DMS53 treated with DMSO at 0.1 percent for 48 hours (cell line): Measurements from ENCODE around the gene AMN.
"Not testable (repeated sequence)": the region's sequence is repeated elsewhere in the genome, so short reads cannot be mapped to it uniquely, and the experiment has no call there.

Source experiments
- DNase-seq: peaks from one replicate; lab custom pipeline; 2025; ENCODE audit not compliant: unreplicated experiment; lab: John Stamatoyannopoulos, UW

AMN gene

DNA sequence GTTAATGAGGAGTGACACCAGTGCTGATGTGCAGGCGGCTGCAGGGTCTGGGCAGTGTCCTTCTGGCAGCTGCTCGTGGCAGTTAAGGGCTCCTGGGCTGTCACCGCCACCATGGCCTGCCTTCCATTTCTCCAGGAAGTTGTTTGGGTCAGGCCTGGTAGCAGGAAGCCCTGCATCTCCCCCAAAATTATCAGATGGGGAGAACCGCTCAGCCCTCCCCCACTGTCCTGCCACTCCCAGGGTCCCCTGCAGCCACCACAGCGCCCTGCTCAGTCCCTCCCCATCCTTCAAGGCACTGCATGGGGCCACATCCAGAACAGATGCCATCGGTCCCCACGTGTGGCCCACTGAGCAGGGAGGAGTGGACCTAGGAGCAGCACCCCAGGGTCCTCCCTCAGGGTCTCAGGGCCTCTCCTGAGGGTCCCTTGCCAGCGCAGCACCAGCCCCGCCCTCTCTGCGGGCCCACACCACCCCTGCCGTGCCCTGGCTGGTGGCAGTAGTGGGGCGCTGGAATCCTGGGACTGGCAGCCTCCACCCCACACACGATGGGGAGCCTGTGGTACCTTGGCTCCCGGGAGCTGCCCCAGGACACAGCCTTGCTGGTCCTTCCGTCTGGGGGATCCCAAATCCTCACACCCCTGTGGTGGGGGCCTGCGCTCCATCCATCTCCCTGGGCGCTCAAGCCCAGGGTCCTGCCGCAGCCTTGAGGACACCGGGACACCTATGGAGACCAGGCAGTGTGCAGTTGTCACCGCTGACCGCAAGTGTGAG lies 10.3 kb upstream of the AMN start:
- DNase-seq = no peak

DNA sequence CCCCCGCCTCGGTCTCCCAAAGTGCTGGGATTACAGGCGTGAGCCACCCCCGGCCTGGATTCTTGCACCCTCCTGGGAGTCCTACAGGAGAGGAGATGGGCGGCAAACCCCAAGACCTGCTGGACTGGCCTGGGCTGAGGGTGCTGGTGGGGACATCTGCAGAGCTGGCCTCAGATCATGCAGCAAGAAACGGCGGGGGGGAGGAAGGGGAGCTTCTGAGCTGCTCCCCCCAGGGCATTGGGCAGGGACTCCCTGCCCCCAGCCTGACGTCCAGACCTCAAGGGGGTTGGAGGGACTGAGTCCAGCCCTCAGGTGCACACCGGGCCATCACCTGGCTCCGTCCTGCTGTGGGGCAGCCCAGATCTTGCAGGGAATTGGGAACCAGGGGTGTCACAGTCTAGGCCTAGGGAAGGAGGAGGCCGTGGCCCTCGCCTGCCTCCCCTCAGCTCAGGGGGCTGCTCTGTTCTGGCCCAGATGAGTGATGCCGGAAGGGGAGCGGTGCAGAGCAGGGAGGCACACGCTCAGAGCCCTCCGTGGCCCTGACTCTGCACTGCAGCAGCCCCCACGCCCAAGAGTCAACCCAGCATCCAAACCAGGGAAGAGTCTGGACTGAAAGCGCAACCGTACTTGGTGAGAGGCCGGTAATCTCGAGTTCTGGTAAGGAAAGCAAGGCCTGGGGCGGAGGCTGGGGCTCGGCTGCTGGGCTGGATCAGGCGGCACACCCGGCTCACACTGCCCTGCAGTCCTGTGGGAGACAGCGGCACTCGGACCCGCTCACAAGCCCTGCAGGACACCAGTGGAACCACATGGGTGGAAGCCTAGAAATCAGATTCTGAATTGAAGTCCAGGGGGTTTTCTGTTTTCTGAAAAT lies 8.9 kb upstream of the AMN start:
- DNase-seq = no peak

DNA sequence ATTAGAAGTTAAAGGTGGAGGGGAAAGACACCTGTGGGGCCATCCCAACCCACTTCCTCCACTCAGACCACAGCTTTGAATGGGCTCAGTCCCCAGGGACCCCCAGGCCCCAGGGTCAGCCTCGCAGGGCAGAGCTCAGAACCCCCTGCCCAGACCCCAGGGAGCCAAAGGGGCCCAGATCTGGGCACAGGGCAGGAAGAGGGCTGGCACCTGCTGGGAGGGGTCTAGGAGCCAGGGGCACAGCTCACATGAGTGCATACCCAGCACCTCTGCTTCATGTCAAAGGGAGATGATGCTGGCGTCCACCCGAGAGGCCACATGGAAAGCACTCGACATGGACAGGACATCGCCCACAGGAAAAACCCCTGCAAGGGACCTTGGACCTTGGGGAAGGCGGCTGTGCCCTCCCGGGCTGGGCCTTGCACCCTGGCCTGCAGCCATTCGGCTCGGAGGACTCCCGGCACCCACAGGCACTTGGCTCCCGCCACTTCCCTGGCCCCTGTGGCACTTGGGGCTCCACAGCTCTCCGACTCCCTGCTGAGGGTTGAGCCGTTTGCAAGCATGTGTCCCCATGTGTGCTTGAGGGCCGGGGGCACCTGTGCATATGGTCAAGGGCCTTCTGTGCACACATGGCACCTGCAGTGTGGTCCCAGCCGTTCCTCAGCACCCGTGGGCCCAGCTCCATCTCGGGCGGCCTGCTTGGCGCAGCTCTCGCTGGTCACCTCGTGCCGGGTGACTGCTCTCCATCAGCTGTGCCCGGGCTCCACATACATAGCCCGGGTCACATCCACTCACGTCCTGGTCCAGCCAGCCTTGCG lies 7.8 kb upstream of the AMN start:
- DNase-seq = no peak

DNA sequence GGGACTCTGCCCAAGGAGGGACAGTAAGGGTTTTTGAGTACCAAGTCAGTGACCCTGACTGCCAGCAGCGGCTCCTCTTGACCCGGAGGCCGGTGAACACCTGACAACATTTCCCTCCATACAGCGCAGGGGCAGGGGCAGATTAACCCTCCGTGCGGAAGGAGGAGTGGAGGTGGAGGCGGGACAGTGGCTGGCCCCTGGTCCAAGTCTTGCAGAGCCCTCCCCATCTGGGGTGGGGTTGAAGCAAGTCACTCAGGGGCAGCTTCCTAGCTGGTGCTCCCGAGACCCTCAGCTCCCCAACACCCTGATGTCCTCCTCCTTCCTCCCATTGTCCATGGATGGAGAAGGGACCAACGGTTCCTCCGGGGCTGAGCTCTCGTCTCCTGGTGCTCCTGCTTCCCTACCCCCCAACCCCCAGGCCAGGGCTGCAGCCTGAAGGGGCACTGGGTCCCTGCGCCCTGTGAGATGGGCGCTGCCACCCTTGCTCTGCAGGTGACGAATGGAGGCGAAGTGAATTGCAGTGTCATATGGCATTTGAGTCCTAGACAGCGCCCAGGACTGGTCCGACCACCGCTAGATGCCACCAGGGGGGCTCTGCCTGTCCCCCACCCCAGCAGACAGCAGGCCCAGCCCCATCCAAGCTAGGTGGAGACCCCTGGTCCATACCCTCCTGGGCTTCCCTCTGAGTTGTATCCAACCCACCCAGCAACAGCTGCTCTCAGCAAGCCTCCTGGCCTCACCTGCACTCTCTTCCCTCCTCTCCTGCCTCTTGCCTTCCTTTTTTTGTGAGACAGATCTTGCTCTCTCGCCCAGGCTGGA lies 7.0 kb upstream of the AMN start:
- DNase-seq = no peak

DNA sequence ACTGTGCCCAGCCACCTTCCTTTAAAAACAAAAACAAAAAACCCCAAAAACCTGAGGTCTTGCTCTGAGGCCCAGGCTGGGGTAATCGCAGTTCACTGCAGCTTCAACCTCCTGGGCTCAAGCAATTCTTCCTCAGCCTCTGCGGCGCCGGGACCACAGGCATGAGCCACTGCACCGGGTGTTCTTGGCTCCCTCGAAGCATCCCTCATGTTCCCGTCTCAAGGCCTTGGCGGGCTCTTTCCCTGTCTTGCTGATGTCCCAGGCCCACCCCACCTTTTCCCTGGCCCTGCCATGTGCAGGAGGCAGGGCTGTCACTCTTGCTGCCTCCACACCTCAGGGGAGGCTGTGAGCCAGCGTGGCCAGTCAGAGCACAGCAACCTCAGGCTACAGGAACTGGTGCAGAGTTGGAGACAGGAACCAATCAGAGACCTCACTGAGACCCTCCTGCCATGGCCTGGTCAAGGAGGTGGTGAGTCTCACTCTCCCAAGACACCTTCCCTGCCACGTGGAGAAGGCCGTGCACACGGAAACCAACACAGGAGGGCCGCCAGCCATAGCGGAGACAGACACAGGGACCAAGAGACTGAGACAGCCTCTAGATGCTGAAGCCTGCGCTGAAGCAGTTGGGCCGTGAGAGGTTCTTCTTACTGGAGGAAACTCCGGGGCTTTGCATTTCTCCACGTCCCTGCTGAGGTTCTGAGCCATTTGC lies 6.0 kb upstream of the AMN start:
- DNase-seq = no peak

DNA sequence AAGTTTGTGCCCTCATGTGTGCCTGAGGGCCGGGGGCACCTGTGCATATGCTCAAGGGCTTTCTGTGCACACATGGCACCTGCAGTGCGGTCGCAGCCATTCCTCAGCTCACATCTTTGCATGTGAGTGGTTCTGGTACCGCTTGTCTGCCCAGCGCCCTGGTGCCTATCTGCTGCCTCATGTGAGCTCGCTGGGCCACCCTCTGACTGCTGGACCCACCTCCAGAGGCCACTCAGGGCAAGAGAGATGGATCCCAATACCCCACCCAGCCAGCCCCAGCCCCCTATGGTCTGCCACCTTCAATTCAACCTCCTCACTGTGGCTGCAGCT lies 5.4 kb upstream of the AMN start:
- DNase-seq = no peak

DNA sequence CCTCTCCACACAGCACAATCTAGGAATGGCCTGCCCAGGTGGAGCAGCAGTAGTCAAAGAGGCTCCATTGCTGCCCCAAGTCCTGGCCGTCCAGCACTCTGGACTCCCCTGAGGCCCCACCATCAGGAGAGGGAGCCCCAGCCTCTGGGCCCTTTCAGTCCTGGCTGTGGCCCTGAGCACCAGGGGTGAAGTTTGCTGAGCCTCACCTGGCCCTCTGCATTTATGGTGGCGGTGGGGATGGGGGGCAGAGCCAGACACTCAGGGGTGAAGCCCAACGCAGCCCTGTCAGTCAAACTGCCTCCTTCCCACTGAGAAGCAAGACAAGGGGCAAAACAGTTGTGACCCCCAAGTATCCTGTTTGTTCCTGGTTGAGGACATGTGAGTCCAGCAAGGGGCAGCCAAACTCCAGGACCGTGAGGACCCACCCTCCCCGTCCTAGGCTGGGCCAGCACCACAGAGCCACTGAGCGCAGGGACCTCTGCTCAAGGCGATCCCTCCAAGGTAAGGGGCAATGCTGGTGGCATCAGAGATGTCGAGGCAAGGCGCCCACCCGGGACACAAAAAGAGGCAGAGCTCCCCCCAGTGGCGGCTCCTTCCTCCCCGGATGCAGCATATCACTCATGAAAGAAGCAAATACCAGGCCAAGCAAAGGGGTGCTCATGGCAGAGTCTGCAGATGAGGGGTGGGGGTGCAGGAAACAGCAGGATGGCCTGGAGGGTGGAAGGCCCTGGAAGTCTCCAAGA lies 4.8 kb upstream of the AMN start:
- DNase-seq = no peak

DNA sequence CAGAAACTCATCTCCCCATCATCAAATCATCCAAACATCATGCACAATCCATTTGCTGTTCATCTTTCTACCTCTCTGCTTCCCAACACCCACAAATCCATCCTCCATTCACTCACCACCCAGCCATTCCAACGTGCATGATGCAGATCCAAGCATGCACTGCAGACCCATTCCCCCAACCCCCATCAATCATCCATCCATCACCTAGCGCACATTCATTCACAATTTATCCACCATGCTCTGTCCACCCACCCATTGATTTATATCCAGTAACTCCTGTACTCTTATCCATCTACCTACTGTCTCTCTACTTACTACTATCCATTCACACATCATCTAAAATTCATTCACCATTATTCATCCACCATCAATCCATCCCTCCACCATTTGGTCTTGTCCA lies 4.0 kb upstream of the AMN start:
- no peak for DNase-seq

DNA sequence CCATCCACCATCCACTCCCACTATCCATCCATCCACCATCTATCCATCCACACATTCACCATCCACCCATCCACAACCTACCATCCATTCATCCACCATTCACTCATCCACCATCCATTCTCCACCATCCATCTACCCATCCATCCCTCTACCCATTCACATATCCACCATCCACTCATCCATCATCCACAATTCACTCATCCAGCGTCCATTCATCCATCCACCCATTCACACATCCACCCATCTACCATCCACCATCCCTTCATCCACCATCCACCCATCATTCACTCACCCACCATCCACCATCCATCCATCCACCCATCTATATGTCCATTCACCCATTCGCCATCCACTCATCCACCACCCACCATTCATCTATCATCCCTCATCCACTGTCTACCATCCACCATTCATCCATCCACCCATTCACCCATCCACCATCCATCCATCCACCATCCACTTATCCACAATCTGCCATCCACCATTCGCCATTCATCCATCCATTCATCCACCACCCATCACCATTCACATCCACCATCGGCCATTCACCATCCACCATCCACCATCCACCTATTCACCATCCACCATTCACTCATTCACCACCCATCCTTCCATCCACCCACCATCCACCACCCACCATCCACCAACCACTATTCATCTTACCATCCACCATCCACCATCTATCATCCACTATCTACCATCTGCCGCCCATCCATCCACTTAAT lies 2.0 kb upstream of the AMN start:
- DNase-seq = no peak

DNA sequence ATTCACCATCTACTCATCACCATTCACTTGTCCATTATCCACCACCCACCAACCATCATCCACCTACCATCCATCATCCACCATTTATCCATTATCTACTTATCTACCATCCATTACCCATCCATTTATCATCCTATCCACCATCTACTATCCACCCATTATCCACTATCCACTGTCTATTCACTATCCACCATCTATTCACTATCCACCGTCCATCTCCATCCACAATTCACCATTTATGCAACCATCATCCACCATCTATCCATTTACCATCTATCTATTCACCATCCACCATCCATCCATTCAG lies 1.5 kb upstream of the AMN start:
- DNase-seq = no peak

DNA sequence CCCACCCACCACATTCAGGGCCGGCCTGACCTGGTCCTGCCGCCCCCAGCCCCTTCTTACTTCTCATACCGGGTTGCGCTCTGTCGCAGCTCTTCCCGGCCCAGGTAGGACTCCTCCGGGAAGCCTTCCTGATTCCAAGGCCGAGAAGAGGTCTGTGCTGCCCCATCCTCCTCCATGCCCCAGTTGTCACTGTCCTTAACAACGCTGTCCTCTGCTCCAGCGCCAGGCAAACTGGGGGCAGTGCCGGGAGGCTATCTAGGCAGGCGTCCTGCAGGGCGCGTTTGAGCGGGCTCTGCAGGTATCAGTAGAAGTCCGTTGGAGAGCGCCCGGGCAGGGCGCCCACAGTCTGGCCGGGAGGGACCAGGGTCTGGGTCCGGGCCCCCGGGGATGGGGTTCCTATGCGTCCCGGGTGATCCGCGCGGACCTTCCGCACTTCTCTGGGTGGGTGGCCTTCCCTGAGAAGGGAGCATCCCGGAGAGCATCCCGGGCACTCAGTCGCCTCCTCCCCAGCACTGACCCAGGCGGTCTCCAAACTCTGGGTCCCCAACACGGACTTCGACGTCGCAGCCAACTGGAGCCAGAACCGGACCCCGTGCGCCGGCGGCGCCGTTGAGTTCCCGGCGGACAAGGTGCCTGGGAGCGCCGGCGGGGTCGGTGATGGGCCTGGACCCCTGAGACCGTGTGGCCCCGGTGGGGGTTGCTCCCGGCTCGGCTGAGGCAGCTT lies 900 bp downstream of the AMN start:
- DNase-seq = no peak

DNA sequence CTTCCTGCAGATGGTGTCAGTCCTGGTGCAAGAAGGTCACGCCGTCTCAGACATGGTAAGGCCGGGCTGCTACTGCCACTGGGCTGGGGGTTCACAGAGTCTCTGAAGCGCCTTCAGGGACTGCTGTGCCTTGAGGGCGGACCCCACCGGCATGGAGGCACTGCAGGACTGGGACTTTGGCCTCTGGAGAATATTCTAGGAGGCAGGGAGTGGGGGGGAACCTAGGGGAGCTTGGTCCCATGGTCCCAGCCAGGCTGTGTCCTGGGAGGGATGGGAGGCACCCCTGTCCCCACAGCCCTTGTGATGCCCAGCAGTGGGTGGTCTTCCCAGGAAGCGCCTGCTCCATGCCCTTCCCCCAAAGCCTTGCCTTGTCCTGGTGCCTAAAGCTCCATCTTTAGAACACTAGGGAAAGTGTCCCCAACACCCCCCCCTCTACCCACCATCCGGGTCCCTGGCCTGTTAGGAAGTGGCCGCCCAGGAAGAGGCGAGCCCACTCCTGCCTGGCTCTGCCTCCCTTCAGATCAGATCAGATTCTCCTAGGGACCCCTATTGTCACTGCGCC lies 1.5 kb downstream of the AMN start:
- no peak for DNase-seq

DNA sequence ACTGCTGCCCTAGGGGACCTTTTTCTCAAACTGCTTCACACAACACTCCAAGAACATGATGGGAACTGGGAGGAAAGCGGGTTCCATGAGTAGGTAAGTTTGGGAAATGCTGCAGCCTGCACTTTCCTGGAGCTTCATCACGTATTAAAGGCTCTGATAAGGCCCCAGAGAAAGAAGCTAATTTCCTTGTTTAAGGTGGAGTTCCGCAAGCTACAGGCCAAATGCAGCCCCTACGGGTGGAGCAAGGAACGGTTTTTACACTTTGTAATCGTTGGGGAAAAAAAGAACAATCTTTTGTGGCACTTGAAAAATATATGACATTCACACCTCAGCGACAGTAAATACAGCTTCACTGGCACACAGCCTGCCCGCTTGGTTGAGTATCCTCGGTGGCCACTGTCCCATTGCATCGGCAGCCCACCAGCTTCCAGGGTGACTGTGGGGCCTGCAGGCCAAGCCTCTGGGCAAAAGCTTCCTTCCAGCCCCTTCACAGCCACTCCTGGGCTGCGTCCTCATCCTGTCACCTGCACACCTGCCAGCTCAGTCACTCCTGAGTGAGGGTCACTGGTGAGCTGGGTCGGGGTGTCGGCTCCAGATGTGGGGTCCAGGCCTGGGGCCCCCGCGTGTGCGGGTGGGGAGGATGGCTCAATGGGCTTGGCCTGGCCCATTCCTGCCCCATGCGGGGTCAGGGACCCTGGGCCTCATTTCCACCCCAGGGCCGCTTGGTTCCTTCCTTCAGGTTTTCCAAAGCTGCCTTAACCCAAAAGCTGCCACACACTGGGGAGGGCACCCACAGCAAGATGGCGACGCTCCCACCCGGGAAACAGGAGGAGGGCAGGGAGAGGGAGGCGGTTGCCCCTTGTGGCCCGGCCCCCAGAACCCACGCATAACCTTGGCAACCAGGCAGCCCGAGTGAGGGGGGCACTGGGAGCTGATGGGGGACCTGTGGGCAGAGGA lies 2.4 kb downstream of the AMN start:
- DNase-seq = no peak

DNA sequence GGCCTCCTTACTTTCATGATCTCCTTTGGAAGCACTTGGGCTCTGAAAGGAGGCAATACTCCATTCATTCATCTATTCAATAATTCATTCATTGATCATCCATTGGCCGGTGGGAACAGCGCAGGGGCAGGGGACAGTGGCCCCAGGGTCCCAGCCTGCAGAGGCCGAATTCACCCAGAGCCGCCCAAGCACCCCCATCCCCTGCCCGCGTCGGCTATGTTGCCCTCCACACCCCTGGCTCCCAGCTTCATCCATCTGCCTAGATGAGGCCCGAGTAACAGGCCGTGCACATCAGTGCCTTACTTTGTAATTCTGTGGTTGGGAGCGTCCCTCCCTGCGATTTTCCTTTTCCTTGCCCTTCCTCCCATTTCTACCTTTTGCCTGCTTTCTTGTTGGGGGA lies 3.2 kb downstream of the AMN start:
- DNase-seq = no peak

DNA sequence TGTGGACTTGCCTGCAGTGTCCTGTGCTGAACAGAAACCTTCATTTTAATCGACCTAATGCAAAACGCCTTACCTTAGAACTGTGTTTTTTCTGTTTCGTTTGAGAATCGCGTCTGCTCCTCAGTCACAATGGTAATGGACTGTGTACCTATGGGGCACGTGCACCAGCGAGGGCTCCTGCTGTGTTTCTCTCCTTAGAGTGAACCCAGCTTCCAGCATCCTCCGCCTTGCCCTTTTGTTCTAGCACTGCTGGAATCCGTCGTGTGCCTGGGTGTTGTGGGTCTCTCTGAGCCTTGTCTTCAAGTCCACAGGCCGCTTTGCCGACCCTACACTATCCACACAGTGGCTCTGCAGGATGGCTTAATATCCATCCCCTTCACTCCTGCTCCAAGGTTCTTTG lies 3.6 kb downstream of the AMN start:
- no peak for DNase-seq

DNA sequence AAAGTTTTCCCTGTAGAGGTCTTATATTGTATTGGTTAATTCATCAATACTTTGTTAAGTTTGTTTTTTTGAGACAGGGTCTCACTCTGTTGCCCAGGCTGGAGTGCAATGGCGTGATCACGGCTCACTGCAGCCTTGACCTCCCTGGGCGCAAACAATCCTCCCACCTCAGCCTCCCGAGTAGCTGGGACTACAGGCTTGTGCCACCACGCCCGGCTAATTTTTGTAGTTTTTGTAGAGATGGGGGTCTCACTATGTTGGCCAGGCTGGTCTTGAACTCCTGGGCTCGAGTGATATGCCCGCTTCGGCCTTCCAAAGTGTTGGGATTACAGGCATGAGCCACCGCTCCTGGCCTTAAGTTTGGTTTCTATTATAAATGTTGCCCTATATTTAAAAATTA lies 4.4 kb downstream of the AMN start:
- not testable (repeated sequence) for DNase-seq

DNA sequence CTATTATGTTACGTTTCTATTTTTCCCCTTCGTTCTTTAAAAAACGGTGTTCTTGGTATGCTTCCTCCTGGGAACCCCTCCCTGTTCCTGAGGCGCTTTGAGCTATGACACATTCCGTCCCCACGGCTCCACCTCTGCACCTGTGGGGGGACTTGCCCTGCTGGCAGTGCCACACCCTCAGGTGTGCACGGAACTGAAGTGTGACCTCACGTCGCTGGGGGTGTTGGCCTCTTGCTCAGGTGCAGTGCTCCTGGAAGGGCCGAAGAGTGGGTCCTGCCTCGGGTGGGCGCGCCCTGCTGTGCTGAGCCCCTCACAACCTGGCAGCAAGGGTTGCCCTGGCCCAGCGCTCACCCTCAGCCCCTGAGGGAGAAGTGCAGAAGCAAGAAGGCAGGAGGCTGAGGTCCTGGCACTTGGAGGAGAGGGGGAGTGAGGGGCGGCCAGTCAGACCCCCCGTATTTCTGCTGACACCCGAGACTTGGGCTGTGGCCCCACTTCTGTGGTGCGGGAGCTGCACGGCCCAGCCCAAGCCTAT lies 4.9 kb downstream of the AMN start:
- DNase-seq = no peak
